ENCODE data around the gene ATG101. TPM values are rescaled to one million over a fixed set of nuclear protein-coding genes. Genes with fewer than 3 reads are reported as not detected.

ATG101 gene
- total and polyA plus RNA-seq, 2 donors (not counting 1 experiment from before 2014, with no cell fraction given) = 19.4 to 50.3 TPM

DNA sequence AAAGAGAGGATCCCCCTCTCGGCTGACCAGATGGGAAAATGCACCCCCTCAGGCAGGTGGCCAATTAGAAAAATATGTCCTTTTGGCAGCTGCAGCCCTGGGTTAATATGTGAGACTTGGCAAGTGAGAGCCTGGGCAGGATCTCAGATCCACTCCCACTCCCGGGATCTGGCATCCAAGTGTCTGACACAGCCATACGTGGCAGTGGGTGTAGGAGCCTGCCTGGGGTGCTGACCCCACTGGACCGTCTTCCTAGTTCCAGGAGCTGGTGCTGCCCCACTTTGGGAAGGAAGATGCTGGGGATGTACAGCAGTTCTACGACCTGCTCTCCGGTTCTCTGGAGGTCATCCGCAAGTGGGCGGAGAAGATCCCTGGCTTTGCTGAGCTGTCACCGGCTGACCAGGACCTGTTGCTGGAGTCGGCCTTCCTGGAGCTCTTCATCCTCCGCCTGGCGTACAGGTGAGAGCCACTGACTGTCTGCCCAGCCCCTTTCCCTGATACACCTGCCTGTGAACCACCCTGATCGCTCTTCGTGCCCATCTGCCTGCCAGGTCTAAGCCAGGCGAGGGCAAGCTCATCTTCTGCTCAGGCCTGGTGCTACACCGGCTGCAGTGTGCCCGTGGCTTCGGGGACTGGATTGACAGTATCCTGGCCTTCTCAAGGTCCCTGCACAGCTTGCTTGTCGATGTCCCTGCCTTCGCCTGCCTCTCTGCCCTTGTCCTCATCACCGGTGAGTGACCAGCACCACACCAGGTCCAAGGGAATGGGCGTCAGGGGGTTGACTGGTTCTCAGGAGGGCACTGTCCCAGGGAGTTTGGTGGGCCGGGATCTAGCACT is 12.8 kb upstream of the ATG101 start:
- WGBS (ENCODE audit: insufficient coverage) = 96% methylated on average over 21 of the region's 23 CpGs
- H3K4me3 ChIP-seq (ENCODE audit: control extremely low read depth in 1 of 5, extremely low read depth in 1 of 5, insufficient read depth in 1 of 5, low read depth in 2 of 5, low read length in 4 of 5) = no peak overlapping the region
- H3K4me1 ChIP-seq (ENCODE audit: control insufficient read depth in 2 of 2, insufficient read depth in 2 of 2, low read length in 2 of 2) = peaks cover 7 to 11% of the 10 kb centered on the region in 2 donors
- H2AFZ ChIP-seq (ENCODE audit: insufficient read depth, low read depth, low read length, poor library complexity, severe bottlenecking) = no peak overlapping the region
- DNase-seq (no peak), ATAC-seq (ENCODE audit: low read depth) (no peak)
- no peak overlapping the region for H3K27ac Mint-ChIP-seq
- TF ChIP-seq EZH2 (IDR thresholded peaks at IDR 0.05; ENCODE audit: borderline replicate concordance, insufficient read depth, low read depth, low read length, poor library complexity, severe bottlenecking) = no peak
- no peak for TF ChIP-seq CTCF (IDR thresholded peaks at IDR 0.05)
- no peaks in the 10 kb centered on the region for H3K79me2 ChIP-seq (ENCODE audit: control insufficient read depth, insufficient read depth, low read length)
- intact Hi-C loops (cut with micrococcal nuclease) = no loop called here
- ChIA-PET POLR2A (no interaction called here), CTCF (interaction anchor here (1.0 kb wide), 1 partner anchor 32 kb away, joined by 4 read pairs; no protein-coding TSS in a partner anchor)
- H3K4me3 Mint-ChIP-seq = no peak overlapping the region
- H3K9me3 ChIP-seq (ENCODE audit: control extremely low read depth in 1 of 3, control insufficient read depth in 2 of 3, insufficient read depth in 1 of 3, low read length in 2 of 3) = no peaks in the 10 kb centered on the region
- no peaks in the 10 kb centered on the region for H3K9me3 Mint-ChIP-seq (ENCODE audit: insufficient read depth)
- H3K4me1 Mint-ChIP-seq = peaks cover 17% of the 10 kb centered on the region
- H4K20me1 ChIP-seq (ENCODE audit: control insufficient read depth, insufficient read depth, low read length, poor library complexity, severe bottlenecking) = peaks cover 32% of the 10 kb centered on the region
- no peak overlapping the region for H3K27ac ChIP-seq (ENCODE audit: low read length in 2 of 2)
- no peak overlapping the region for H3K4me2 ChIP-seq (replicated peaks; ENCODE audit: low read depth, low read length, poor library complexity, severe bottlenecking)
- H3K27me3 Mint-ChIP-seq = no peaks in the 10 kb centered on the region
- peaks cover 0 to 35% of the 10 kb centered on the region in 2 experiments for H3K36me3 ChIP-seq (replicated peaks in 1 of 2; ENCODE audit: control extremely low read depth in 1 of 2, control insufficient read depth in 1 of 2, extremely low read depth in 1 of 2, insufficient read depth in 2 of 2, low read length in 1 of 2)
- H3K9ac ChIP-seq (ENCODE audit: low read length) = no peak overlapping the region
- H3K27me3 ChIP-seq (replicated peaks in 1 of 4; ENCODE audit: control extremely low read depth in 1 of 4, control insufficient read depth in 3 of 4, insufficient read depth in 4 of 4, low read length in 3 of 4) = no peaks in the 10 kb centered on the region
